Panc1 (cell line): ENCODE results near the gene GAB1. TPM values are rescaled to one million over a fixed set of nuclear protein-coding genes. Genes with fewer than 3 reads are reported as not detected.

Source experiments
- ATAC-seq: fragments of 200-7000 bp; cut with Tn5 transposase; 2 replicates; pipeline ENCODE4 v1.9.1; 2020; ENCODE audit warnings: mild to moderate bottlenecking, moderate library complexity
- BruUV-seq: library from RNA; stranded (reverse); fragments of 400-500 nt; replicated peaks from 2 replicates; lab custom pipeline; 2021; lab: Mats Ljungman, UMichigan
- CTCF ChIA-PET: fragments of 300-600 bp; sonication (Branson Sonifier 250); formaldehyde crosslinking; loops from one replicate; lab custom pipeline; 2022; ENCODE audit warnings: antibody characterized with exemption; lab: Charles Lee
- POLR2A ChIA-PET: fragments of 300-600 bp; sonication (Branson Sonifier 250); formaldehyde crosslinking; loops from one replicate; lab custom pipeline; 2022; ENCODE audit warnings: antibody characterized with exemption; lab: Charles Lee
- DNase-seq: peaks from one replicate; pipeline ENCODE4 v3.0.0-alpha.2; 2010; ENCODE audit warnings: low read depth, low spot score
- H3K27ac ChIP-seq: 2 replicates; pipeline ENCODE4 v1.5.1; 2011; ENCODE audit warnings: mild to moderate bottlenecking, low read length, inconsistent platforms
- H3K27me3 ChIP-seq: fragments of 200-500 bp; sonication (Bioruptor generic); 2 replicates; pipeline ENCODE4 v1.6.0; 2014; ENCODE audit warnings: low read length, inconsistent platforms; ENCODE audit not compliant: control insufficient read depth, insufficient read depth
- H3K36me3 ChIP-seq: fragments of 200-500 bp; sonication (Bioruptor generic); 2 replicates; pipeline ENCODE4 v1.5.1; 2014; ENCODE audit warnings: inconsistent platforms, mild to moderate bottlenecking, low read length, moderate library complexity; ENCODE audit not compliant: control insufficient read depth, insufficient read depth
- H3K4me1 ChIP-seq: 2 replicates; pipeline ENCODE4 v1.5.1; 2011; ENCODE audit warnings: inconsistent platforms, mild to moderate bottlenecking, low read length, moderate library complexity; ENCODE audit not compliant: control insufficient read depth, insufficient read depth
- H3K4me3 ChIP-seq, 2 experiments: 2 replicates each; pipeline ENCODE4 v1.5.1; 2011 to 2012; ENCODE audit warnings: low read depth in 2 of 2, low read length in 2 of 2, mild to moderate bottlenecking in 2 of 2, inconsistent platforms in 1 of 2, moderate library complexity in 1 of 2
- H3K9me3 ChIP-seq: fragments of 200-500 bp; sonication (Bioruptor generic); 2 replicates; pipeline ENCODE4 v1.5.1; 2014; ENCODE audit warnings: low read depth, mild to moderate bottlenecking, inconsistent platforms, low read length, moderate library complexity; ENCODE audit not compliant: control insufficient read depth, insufficient read depth
- CTCF ChIP-seq: fragments of 450-650 bp; IDR thresholded peaks from 2 replicates; pipeline ENCODE4 v1.5.1; 2017; ENCODE audit warnings: mild to moderate bottlenecking
- POLR2AphosphoS5 ChIP-seq: IDR thresholded peaks from 2 replicates; pipeline ENCODE4 v1.6.1; 2012; ENCODE audit warnings: mild to moderate bottlenecking, low read depth, low read length, moderate library complexity
- REST ChIP-seq, 2 experiments: IDR thresholded peaks; 2 replicates each; pipeline ENCODE4 v1.6.1; 2011 to 2012; ENCODE audit warnings: low read depth in 2 of 2, control low read depth in 1 of 2, low read length in 1 of 2, mild to moderate bottlenecking in 1 of 2, moderate library complexity in 1 of 2; ENCODE audit not compliant: insufficient read depth in 1 of 2
- SIN3A ChIP-seq: IDR thresholded peaks from 2 replicates; pipeline ENCODE4 v1.6.1; 2012; ENCODE audit warnings: low read depth, mild to moderate bottlenecking, low read length, moderate library complexity, borderline replicate concordance; ENCODE audit not compliant: insufficient read depth
- TCF7L2 ChIP-seq: IDR thresholded peaks from 2 replicates; pipeline ENCODE4 v1.6.1; 2011; ENCODE audit warnings: mild to moderate bottlenecking, low read depth, low read length, inconsistent platforms
- in situ Hi-C: cut with HindIII; loops from 2 replicates; pipeline ENCODE4 v1.10.0; 2016; ENCODE audit warnings: low sequenced_read_pairs, low pct_unique_long_range_greater_than_20kb
- intact Hi-C: fragments of 100-400 bp; cut with micrococcal nuclease; formaldehyde crosslinking; loops from one replicate; pipeline ENCODE4 v1.10.0; 2022; ENCODE audit not compliant: unreplicated experiment
- total RNA-seq: library from RNA; stranded (reverse); gene quantifications from one replicate; pipeline ENCODE4 v1.2.1, GENCODE V29; 2021; ENCODE audit not compliant: unreplicated experiment

GAB1 gene
- total RNA-seq, 1 experiment from 2014 or later = 2.8 TPM

GRCh38 chr4:143344041-143344440, 7.4 kb downstream of the GAB1 start:
- H3K27ac ChIP-seq = no peak overlapping the region
- intact Hi-C loops = no loop called here
- TF ChIP-seq POLR2AphosphoS5 (no peak), SIN3A (no peak), TCF7L2 (no peak), REST (IDR thresholded peaks at IDR 0.05; ENCODE audit: insufficient read depth in 1 of 2, low read depth in 2 of 2, low read length in 1 of 2) (no peak), CTCF (no peak)
- DNase-seq (no peak), ATAC-seq (no peak)
- ChIA-PET CTCF (no interaction called here), POLR2A (no interaction called here)
- no peak overlapping the region for H3K4me3 ChIP-seq
- no peaks in the 10 kb centered on the region for H3K4me1 ChIP-seq
- H3K36me3 ChIP-seq = no peaks in the 10 kb centered on the region
- no peaks in the 10 kb centered on the region for H3K27me3 ChIP-seq
- H3K9me3 ChIP-seq = no peaks in the 10 kb centered on the region
- in situ Hi-C loops = no loop called here
- no TSS peak for BruUV-seq

GRCh38 chr4:143344774-143345173, 8.1 kb downstream of the GAB1 start:
- no peak overlapping the region for H3K4me3 ChIP-seq
- H3K9me3 ChIP-seq = no peaks in the 10 kb centered on the region
- H3K27ac ChIP-seq = no peak overlapping the region
- ATAC-seq (no peak), DNase-seq (no peak)
- H3K36me3 ChIP-seq = no peaks in the 10 kb centered on the region
- TF ChIP-seq POLR2AphosphoS5 (no peak), SIN3A (no peak), CTCF (no peak), TCF7L2 (no peak)
- in situ Hi-C loops = no loop called here
- no peaks in the 10 kb centered on the region for H3K27me3 ChIP-seq
- ChIA-PET CTCF (no interaction called here), POLR2A (no interaction called here)
- no TSS peak for BruUV-seq
- H3K4me1 ChIP-seq = no peaks in the 10 kb centered on the region
- intact Hi-C loops = no loop called here
